CD8-positive, alpha-beta memory T cell (primary cell): Measurements from ENCODE around the gene MCEMP1. TPM values are rescaled to one million over a fixed set of nuclear protein-coding genes. Genes with fewer than 3 reads are reported as not detected.

Source experiments
- CTCF ChIA-PET: fragments of 350-600 bp; sonication (Branson Sonifier 250); formaldehyde crosslinking; loops from one replicate; lab custom pipeline; 2021; ENCODE audit warnings: antibody characterized with exemption; lab: Charles Lee
- POLR2A ChIA-PET: fragments of 350-600 bp; sonication (Branson Sonifier 250); formaldehyde crosslinking; loops from one replicate; lab custom pipeline; 2021; ENCODE audit warnings: antibody characterized with exemption; lab: Charles Lee
- DNase-seq, 5 donors: peaks; one replicate each; pipeline versions ENCODE4 v3.0.0 to v3.0.0-alpha.2; 2020 to 2022; ENCODE audit warnings: mixed read lengths in 1 of 5
- H3K27ac ChIP-seq: one replicate; pipeline ENCODE4 v1.7.0; 2013; ENCODE audit warnings: low read depth, mild to moderate bottlenecking, low read length, moderate library complexity
- H3K27me3 ChIP-seq: 2 replicates; pipeline ENCODE4 v1.7.0; 2013; ENCODE audit warnings: low read length, mild to moderate bottlenecking; ENCODE audit not compliant: insufficient read depth, poor library complexity, severe bottlenecking
- H3K36me3 ChIP-seq: 2 replicates; pipeline ENCODE4 v1.7.0; 2013; ENCODE audit warnings: mild to moderate bottlenecking, low read length, moderate library complexity; ENCODE audit not compliant: insufficient read depth
- H3K4me1 ChIP-seq: 2 replicates; pipeline ENCODE4 v1.7.0; 2013; ENCODE audit warnings: mild to moderate bottlenecking, low read length, moderate library complexity; ENCODE audit not compliant: insufficient read depth
- H3K4me3 ChIP-seq: 2 replicates; pipeline ENCODE4 v1.7.0; 2013; ENCODE audit warnings: mild to moderate bottlenecking, low read length
- H3K9me3 ChIP-seq: 2 replicates; pipeline ENCODE4 v1.7.0; 2013; ENCODE audit warnings: mild to moderate bottlenecking, low read length
- H3K27ac Mint-ChIP-seq, 8 donors: one replicate each; pipeline ENCODE4 v1.8.0; 2020 to 2021; ENCODE audit warnings: mixed read lengths in 8 of 8, mild to moderate bottlenecking in 6 of 8, inconsistent platforms in 3 of 8, moderate library complexity in 3 of 8
- H3K27me3 Mint-ChIP-seq, 2 donors: one replicate each; pipeline ENCODE4 v1.8.0; 2020 to 2021; ENCODE audit warnings: mixed read lengths in 2 of 2, mild to moderate bottlenecking in 1 of 2, moderate library complexity in 1 of 2
- H3K36me3 Mint-ChIP-seq, 3 donors: one replicate each; pipeline ENCODE4 v1.8.0; 2020 to 2021; ENCODE audit warnings: mixed read lengths in 3 of 3, inconsistent platforms in 1 of 3, mild to moderate bottlenecking in 1 of 3
- H3K4me1 Mint-ChIP-seq, 3 donors: one replicate each; pipeline ENCODE4 v1.8.0; 2020 to 2021; ENCODE audit warnings: mixed read lengths in 3 of 3, inconsistent platforms in 1 of 3, mild to moderate bottlenecking in 1 of 3
- H3K4me3 Mint-ChIP-seq, 7 donors: one replicate each; pipeline ENCODE4 v1.8.0; 2020 to 2021; ENCODE audit warnings: mixed read lengths in 7 of 7, mild to moderate bottlenecking in 6 of 7, moderate library complexity in 4 of 7, inconsistent platforms in 2 of 7
- H3K9me3 Mint-ChIP-seq, 5 donors: one replicate each; pipeline ENCODE4 v1.8.0; 2020 to 2022; ENCODE audit warnings: mixed read lengths in 5 of 5, mild to moderate bottlenecking in 3 of 5, moderate library complexity in 2 of 5, inconsistent platforms in 1 of 5
- polyA plus RNA-seq: library from polyadenylated mRNA; unstranded; fragments of 300-500 nt; fragmentation: Illumina TruSeq; gene quantifications from one replicate; pipeline ENCODE4 v1.2.3, GENCODE V29; 2021
- total RNA-seq, 2 experiments: library from RNA; stranded (reverse); gene quantifications; one replicate each; pipeline ENCODE4 v1.2.3, GENCODE V29; 2021

The MCEMP1 gene
- total and polyA plus RNA-seq, 3 experiments from 2014 or later, result not detected

- Histone ChIP-seq H3K9me3 (no peaks in the 10 kb centered on the region), H3K27ac (no peak overlapping the region), H3K4me1 (peaks cover 39% of the 10 kb centered on the region), H3K4me3 (no peak overlapping the region), H3K36me3 (no peaks in the 10 kb centered on the region), H3K27me3 (no peaks in the 10 kb centered on the region)
- CTCF ChIA-PET, result interaction anchor here (1.9 kb wide), 1 partner anchor 24 kb away, joined by 10 read pairs; the partner anchor contains the start of gene TRAPPC5
- Mint-ChIP-seq H3K9me3 (no peaks in the 10 kb centered on the region), H3K36me3 (no peaks in the 10 kb centered on the region), H3K27ac (peak overlapping the region in 4 of 8 donors; percentile 17 to 35 (median 33)), H3K4me3 (peak overlapping the region in 2 of 7 donors; percentile 9 to 41), H3K4me1 (peaks cover 26 to 48% (median 35%) of the 10 kb centered on the region in 3 donors), H3K27me3 (peaks cover 3 to 4% of the 10 kb centered on the region in 2 donors)
- DNase-seq, result no peak
- POLR2A ChIA-PET, result interaction anchor here (0.6 kb wide), 1 partner anchor 256 kb away, joined by 7 read pairs; no protein-coding TSS in a partner anchor
Observed at GRCh38 chr19:7704280-7705060, 27.6 kb downstream of the MCEMP1 start.

- H3K27me3 ChIP-seq, result no peaks in the 10 kb centered on the region
- CTCF ChIA-PET, result interaction anchor here (1.4 to 1.9 kb wide), 2 partner anchors 25 to 94 kb away, joined by 3 to 10 read pairs; partner anchors contain the start of gene TRAPPC5
- peak overlapping the region; percentile 3 for H3K4me3 ChIP-seq
- H3K27ac Mint-ChIP-seq, result peak overlapping the region; percentile 54 to 96 (median 94)
- H3K4me1 Mint-ChIP-seq, result peaks cover 24 to 45% (median 32%) of the 10 kb centered on the region in 3 donors
- no peaks in the 10 kb centered on the region for H3K9me3 ChIP-seq
- H3K27me3 Mint-ChIP-seq, result no peaks in the 10 kb centered on the region
- peaks cover 43% of the 10 kb centered on the region for H3K4me1 ChIP-seq
- DNase-seq, result peak; percentile 46 to 82 (median 67)
- peak overlapping the region; percentile 36 to 89 (median 82) for H3K4me3 Mint-ChIP-seq
- no peaks in the 10 kb centered on the region for H3K36me3 Mint-ChIP-seq
- H3K9me3 Mint-ChIP-seq, result no peaks in the 10 kb centered on the region
- POLR2A ChIA-PET, result interaction anchor here (0.7 to 1.6 kb wide), 3 partner anchors 13 to 94 kb away, joined by 3 to 4 read pairs (median 3); partner anchors contain the start of gene TRAPPC5
- no peaks in the 10 kb centered on the region for H3K36me3 ChIP-seq
- no peak overlapping the region for H3K27ac ChIP-seq
Observed at GRCh38 chr19:7705387-7706187, 28.7 kb downstream of the MCEMP1 start.

- Histone ChIP-seq H3K36me3 (no peaks in the 10 kb centered on the region), H3K4me1 (peaks cover 44% of the 10 kb centered on the region), H3K9me3 (no peaks in the 10 kb centered on the region), H3K4me3 (peak overlapping the region; percentile 3), H3K27me3 (no peaks in the 10 kb centered on the region), H3K27ac (no peak overlapping the region)
- ChIA-PET CTCF (interaction anchor here (1.4 to 1.9 kb wide), 2 partner anchors 26 to 93 kb away, joined by 3 to 10 read pairs; partner anchors contain the start of gene TRAPPC5), POLR2A (interaction anchor here (0.7 to 1.6 kb wide), 3 partner anchors 13 to 93 kb away, joined by 3 to 4 read pairs (median 3); partner anchors contain the start of gene TRAPPC5)
- Mint-ChIP-seq H3K27ac (peak overlapping the region; percentile 54 to 96 (median 94)), H3K4me3 (peak overlapping the region; percentile 36 to 89 (median 82)), H3K27me3 (no peaks in the 10 kb centered on the region), H3K36me3 (no peaks in the 10 kb centered on the region), H3K9me3 (no peaks in the 10 kb centered on the region), H3K4me1 (peaks cover 24 to 45% (median 32%) of the 10 kb centered on the region in 3 donors)
- DNase-seq, result no peak
Observed at GRCh38 chr19:7706188-7706954, 29.5 kb downstream of the MCEMP1 start.

DNA sequence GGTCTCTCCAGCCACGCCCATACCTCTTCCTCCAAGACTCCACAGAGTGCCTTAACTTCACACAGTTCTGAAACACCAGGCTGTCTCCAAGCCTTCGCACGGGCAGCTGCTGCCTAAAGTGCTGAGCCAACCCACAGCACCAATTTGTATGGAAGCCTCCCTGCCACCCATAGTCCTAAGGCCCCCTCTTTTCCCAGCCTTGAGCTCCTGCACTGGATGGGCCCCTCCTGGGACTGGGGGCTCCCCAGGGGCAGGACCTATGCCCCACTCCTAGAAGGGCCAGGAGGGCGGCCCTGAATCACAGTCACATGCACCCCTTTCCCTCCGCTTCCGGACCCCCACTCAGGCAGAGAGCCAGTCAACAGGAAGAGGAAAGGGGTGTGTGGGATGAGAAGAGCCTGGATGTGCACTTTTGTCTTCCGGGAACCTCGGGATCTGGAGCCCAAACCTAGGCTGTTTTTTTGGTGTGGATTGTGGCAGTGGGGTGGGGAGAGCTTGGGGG is 30.1 kb downstream of the MCEMP1 start:
- DNase-seq, result no peak
- CTCF ChIA-PET, result interaction anchor here (1.4 kb wide), 1 partner anchor 92 kb away, joined by 3 read pairs; no protein-coding TSS in a partner anchor
- Mint-ChIP-seq H3K27ac (peak overlapping the region in 6 of 8 donors; percentile 10 to 96 (median 94)), H3K4me1 (peaks cover 24 to 45% (median 32%) of the 10 kb centered on the region in 3 donors), H3K9me3 (no peaks in the 10 kb centered on the region), H3K4me3 (peak overlapping the region in 6 of 7 donors; percentile 1 to 88 (median 48)), H3K27me3 (no peaks in the 10 kb centered on the region), H3K36me3 (no peaks in the 10 kb centered on the region)
- no peak overlapping the region for H3K4me3 ChIP-seq
- H3K27ac ChIP-seq, result no peak overlapping the region
- H3K4me1 ChIP-seq, result peaks cover 44% of the 10 kb centered on the region
- no peaks in the 10 kb centered on the region for H3K36me3 ChIP-seq
- H3K9me3 ChIP-seq, result no peaks in the 10 kb centered on the region
- POLR2A ChIA-PET, result interaction anchor here (1.6 kb wide), 1 partner anchor 26 kb away, joined by 4 read pairs; the partner anchor contains the start of gene TRAPPC5
- H3K27me3 ChIP-seq, result no peaks in the 10 kb centered on the region

DNA sequence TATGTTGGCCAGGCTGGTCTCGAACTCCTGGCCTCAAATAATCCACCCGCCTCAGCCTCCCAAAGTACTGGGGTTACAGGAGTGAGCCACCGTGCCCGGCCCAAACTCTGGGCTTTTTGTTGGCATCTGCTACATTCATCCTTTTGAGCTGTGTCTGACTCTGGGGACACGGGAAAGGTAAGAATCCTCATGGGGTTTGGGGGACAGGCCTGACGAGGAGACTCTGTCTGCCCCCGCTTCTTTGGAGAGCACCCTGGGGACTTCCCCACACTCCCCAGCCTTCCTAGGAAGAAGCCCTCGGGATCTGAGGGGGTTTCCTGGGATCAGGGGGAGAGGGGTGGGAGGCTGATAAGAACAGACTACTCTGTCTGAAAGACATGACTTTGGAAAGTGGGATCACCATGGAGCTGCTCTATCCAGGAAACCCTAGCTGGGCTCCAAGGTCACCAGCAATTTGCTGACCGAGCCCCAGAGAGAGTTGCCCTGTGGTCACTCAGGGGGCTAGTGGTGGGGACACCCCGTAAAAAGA is 33.1 kb downstream of the MCEMP1 start:
- Mint-ChIP-seq H3K27me3 (peaks cover 0 to 3% of the 10 kb centered on the region in 2 donors), H3K9me3 (no peaks in the 10 kb centered on the region)

GRCh38 chr19:7710616-7711015 is 33.7 kb downstream of the MCEMP1 start:
- no peaks in the 10 kb centered on the region for H3K9me3 ChIP-seq
- DNase-seq, result no peak
- H3K27me3 Mint-ChIP-seq, result peaks cover 0 to 3% of the 10 kb centered on the region in 2 donors
- no peaks in the 10 kb centered on the region for H3K27me3 ChIP-seq
- CTCF ChIA-PET, result interaction anchor here (3.1 kb wide), 1 partner anchor 30 kb away, joined by 10 read pairs; the partner anchor contains the start of gene TRAPPC5
- no peak overlapping the region for H3K4me3 Mint-ChIP-seq
- H3K27ac Mint-ChIP-seq, result peak overlapping the region in 2 of 8 donors; percentile 20
- H3K27ac ChIP-seq, result no peak overlapping the region
- H3K36me3 ChIP-seq, result no peaks in the 10 kb centered on the region
- no peaks in the 10 kb centered on the region for H3K9me3 Mint-ChIP-seq
- peaks cover 26% of the 10 kb centered on the region for H3K4me1 ChIP-seq
- H3K36me3 Mint-ChIP-seq, result no peaks in the 10 kb centered on the region
- peaks cover 15 to 30% (median 17%) of the 10 kb centered on the region in 3 donors for H3K4me1 Mint-ChIP-seq
- H3K4me3 ChIP-seq, result no peak overlapping the region
- POLR2A ChIA-PET, result no interaction called here

More for the DNA sequence above, 33.1 kb downstream of the MCEMP1 start:
- H3K36me3 ChIP-seq, result no peaks in the 10 kb centered on the region
- H3K27ac ChIP-seq, result no peak overlapping the region
- Mint-ChIP-seq H3K36me3 (no peaks in the 10 kb centered on the region), H3K4me1 (peaks cover 21 to 37% (median 23%) of the 10 kb centered on the region in 3 donors), H3K27ac (peak overlapping the region in 1 of 8 donors; percentile 17), H3K4me3 (no peak overlapping the region)
- ChIA-PET POLR2A (no interaction called here), CTCF (interaction anchor here (1.5 kb wide), 1 partner anchor 29 kb away, joined by 3 read pairs; the partner anchor contains the start of gene TRAPPC5)
- H3K27me3 ChIP-seq, result no peaks in the 10 kb centered on the region
- peaks cover 32% of the 10 kb centered on the region for H3K4me1 ChIP-seq
- H3K9me3 ChIP-seq, result no peaks in the 10 kb centered on the region
- H3K4me3 ChIP-seq, result no peak overlapping the region
- DNase-seq, result no peak
